Measurements from ENCODE around the gene TPRG1.

Gene TPRG1

DNA sequence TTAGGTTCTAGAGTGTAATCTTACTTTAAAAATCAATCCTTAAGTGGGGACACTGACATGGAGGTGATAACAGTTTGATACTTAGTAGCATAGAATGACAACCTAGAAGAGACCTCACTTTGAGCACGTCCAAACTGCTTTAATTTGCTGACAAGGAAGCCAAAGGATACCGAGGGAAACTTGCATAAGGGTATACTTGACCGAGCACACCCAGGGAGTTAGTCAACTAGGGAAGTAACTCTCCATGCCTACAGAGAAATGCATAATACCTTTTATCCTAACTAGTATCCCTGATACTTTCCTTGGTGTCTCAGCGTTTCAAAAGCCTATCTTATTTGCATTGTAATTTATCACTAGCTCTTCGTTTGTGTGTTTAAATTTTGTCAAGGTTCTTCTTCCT lies 5.5 kb upstream of the TPRG1 start:
- no peak for DNase-seq (ENCODE audit: low read depth)

DNA sequence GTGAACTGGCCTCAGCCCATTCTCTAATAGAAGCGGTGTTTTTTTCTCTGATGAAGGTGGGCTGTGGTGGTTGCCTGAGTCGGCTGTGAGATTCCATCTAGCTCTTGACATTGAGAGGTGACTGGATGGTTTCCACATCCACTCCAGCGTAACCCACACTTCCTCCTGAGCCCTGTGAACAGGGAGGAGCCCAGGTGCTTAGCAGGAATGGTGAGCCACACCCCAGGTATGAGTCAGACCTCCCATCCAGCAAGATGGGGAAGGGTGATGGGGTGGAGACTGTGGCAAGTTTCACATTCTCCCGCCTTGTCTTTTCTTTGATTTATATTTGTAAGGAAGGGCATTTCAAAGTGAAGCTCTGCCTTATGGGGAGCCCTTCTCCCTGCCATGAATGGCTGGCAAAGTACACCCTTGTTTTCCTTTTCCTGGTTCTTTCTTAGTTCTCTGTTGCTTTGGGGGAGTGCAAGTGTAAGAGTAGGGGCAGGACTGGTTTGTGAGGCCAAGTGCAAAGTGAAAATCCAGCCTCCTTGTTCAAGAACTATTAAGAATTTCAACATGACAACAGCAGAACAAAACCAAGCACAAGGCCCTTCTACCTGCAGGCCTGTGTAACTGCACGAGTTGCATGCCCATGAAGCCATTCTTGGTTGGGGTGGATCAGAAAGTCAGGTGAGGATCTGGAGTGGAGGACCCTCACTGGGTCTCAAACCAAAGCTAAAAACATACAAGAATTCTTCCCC lies 4.6 kb upstream of the TPRG1 start:
- DNase-seq (ENCODE audit: low read depth): no peak

GRCh38 chr3:189168711-189169110 lies 3.1 kb upstream of the TPRG1 start:
- no peak for DNase-seq (ENCODE audit: low read depth)

DNA sequence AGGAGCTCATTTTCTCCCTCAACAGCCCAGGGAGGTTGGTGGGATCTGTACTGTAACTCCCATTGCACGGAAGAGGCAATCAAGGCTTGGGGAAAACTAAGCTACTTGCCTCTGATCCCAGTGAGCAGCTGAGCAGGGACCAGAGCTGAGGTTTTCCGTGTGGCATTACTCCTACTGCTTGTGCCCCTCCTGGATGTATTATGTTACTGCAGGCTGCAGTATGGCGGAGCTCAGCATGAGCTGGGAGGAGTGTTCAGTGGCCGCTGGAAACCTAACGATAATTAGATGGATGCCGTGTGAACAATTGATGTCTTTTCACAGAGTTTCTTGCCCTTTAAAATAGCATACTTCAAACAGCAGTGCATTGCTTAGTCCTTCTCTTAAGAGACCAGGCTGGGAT lies 2.0 kb upstream of the TPRG1 start:
- no peak for DNase-seq (ENCODE audit: low read depth)

- no peak for DNase-seq (ENCODE audit: low read depth)
Measured at GRCh38 chr3:189170559-189170958, 1.2 kb upstream of the TPRG1 start.

- no peak for DNase-seq (ENCODE audit: low read depth)
Measured at GRCh38 chr3:189172668-189173419, 1.1 kb downstream of the TPRG1 start.

DNA sequence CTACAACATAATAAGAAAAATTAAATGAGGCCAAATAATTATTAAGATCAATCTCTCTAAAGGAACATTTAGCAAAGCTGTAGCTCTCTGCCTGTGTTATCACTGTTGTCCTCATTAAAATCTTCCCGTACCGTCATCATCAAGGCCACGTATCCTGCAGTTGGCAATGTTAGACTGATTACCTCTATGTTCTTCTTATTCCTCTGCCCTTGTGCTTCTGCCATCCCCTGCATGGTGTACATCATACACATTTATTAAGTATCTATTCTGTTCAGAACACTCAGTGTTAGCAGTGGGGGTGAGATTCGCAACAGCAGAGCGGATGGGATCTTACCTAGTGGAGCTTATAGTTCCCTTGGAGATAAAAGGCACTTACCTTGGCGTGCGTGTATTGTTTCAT lies 12.8 kb downstream of the TPRG1 start:
- no peak for DNase-seq (ENCODE audit: low read depth)

GRCh38 chr3:189186101-189186500 lies 14.3 kb downstream of the TPRG1 start:
- DNase-seq (ENCODE audit: low read depth): no peak

DNA sequence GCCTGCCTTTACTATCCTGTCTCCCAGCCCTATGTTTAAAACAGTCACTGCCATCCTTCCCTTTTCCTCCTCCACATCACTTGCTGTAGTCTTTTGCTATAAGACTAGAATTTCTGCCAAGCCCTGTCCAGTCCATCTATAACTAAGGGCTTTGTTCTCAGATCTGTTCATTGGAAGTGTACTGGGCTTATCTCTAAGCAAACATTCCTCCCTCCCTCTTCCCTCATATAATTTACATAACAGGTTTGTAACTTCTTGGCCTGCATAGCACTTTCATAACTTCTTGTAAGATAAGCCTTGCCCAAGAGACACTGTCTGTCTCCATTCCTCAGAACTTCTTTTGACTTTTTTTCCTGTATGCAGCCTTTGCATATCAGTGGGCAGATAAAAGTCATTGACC lies 16.7 kb downstream of the TPRG1 start:
- no peak for DNase-seq (ENCODE audit: low read depth)

- DNase-seq (ENCODE audit: low read depth): no peak
Measured at GRCh38 chr3:189192725-189193124, 21.0 kb downstream of the TPRG1 start.

DNA sequence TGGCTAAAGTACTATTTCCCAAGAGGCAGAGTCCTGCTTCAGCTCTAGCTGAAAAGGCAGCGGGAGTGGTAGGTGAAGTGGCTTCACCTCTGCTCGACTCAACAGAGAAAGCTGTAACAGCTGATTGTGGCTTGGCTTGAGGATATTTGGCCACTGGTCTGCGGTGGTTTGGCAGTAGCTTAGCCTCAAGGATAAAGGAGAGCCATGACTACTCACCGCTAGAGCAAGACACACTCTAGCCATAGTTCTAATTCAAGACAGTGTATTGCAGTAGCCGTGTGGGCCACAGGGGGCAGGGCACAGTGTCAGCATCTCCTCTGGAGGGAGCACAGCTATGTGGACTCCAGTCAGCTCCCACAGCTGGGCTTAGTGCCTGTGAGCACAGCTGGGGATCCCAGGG lies 23.5 kb downstream of the TPRG1 start:
- no peak for DNase-seq (ENCODE audit: low read depth)

- DNase-seq (ENCODE audit: low read depth): no peak
Measured at GRCh38 chr3:189202106-189202505, 30.3 kb downstream of the TPRG1 start.

DNA sequence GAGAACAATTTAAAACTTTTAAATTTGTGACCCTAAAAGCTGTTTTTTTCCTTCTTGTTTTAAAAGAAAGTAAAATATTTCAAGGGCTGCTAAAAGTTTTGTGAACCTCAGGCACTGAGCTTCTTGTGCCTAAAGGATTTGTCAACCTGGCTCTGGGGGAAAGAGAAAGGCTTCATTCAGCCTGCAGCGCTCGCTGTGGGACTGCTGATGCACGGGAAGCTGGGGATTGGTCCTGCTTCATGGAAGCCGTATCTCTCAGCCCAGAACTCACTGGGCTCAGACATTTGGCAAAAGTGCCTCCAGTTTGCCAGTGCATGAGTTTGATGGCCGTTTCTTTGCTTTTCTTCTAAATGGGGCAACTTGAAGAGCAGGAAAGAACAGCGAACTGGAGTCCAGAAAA lies 30.8 kb downstream of the TPRG1 start:
- no peak for DNase-seq (ENCODE audit: low read depth)

DNA sequence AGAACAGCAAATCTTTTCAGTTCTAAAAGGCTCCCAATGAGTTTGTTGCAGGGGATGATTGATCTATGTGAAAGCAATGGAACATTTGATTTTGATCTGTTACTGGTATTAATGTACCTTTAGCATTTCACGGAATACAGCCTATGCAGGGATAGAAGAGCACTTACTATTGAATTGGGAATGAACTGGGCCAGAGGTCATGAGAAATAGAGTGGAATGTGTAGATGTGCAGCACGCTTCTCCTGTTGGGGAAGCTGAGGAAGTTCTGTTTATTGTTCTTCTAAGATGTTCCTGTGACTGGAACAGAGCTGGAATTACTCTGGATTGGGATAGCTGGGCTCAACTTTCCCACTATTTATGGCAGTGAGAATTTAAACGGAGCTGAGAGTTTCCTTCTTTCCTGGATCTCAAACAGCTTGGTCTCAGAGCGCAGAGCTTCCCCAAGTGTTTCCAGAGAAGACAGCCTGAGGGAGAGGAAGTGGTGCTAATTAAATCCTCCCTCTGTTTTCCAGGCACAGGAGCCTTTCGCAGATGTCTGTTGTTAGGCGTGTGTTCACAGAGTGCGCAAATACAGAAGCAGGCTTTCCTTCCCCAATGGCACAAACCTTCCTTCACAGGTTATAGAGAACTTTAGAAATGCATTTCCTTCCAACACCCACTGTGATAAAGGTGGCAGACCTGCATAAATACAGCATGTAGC lies 32.5 kb downstream of the TPRG1 start:
- no peak for DNase-seq (ENCODE audit: low read depth)

- DNase-seq (ENCODE audit: low read depth): no peak
Measured at GRCh38 chr3:189204937-189205336, 33.2 kb downstream of the TPRG1 start.

GRCh38 chr3:189210251-189210770 lies 38.5 kb downstream of the TPRG1 start:
- DNase-seq (ENCODE audit: low read depth): no peak

DNA sequence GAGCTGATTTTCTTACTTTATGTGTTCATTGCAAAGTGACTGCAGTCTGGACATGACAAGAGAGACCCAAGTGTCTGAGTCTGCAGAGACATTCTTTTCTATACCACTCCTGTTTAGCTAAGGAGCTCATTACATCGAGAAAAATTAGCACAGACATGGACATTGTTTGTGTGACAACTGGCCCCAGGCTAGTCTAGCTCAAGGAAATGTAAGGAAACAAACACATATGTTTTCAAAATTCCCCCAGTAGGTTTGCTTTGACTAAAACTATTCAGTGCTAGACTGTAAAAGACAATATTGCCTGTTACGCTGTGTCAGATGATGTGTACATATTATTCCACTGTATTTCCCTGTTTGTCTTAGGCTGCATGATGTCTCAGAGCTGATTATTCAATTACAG lies 40.9 kb downstream of the TPRG1 start:
- no peak for DNase-seq (ENCODE audit: low read depth)

- no peak for DNase-seq (ENCODE audit: low read depth)
Measured at GRCh38 chr3:189214651-189215050, 42.9 kb downstream of the TPRG1 start.

- DNase-seq (ENCODE audit: low read depth): no peak
Measured at GRCh38 chr3:189222927-189223636, 51.3 kb downstream of the TPRG1 start.

DNA sequence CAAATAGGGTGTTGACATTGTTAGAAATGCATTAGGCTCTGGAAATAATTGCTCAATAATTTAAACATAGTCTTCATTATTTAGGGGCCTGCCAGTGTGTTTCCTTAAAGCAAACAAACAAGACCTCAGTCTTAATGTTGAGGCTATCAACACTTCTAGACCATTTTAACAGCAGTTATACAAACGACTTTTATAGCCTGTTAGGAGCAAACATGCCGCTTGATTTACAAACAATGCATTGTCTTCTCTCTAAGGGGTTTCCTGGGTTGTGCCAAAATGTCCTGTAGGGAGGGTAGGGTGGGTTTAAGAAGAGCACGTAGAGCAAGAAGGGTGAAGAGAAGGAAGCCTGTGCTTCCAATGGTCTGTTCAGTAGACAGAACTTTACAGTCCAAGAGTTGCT lies 53.7 kb downstream of the TPRG1 start:
- no peak for DNase-seq (ENCODE audit: low read depth)

DNA sequence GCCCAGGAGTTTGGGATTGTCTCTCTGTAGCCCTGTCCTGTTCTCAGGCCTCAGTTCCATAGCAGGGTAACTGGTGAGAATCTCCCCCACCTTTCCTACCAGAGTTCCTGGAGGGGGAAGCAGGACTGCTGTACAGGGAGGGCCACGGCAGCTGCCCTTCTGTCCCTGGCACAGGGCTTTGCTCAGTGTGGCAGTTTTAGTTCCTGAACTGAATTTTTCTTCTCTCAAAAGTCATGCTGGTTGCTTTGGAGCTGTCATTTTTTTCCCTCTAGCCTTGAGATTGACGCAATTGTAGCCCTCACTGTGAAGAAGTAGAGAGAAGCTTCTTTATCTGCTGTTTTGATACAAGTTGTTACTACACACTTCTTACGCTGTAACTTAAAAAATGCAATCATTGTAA lies 55.5 kb downstream of the TPRG1 start:
- no peak for DNase-seq (ENCODE audit: low read depth)

DNA sequence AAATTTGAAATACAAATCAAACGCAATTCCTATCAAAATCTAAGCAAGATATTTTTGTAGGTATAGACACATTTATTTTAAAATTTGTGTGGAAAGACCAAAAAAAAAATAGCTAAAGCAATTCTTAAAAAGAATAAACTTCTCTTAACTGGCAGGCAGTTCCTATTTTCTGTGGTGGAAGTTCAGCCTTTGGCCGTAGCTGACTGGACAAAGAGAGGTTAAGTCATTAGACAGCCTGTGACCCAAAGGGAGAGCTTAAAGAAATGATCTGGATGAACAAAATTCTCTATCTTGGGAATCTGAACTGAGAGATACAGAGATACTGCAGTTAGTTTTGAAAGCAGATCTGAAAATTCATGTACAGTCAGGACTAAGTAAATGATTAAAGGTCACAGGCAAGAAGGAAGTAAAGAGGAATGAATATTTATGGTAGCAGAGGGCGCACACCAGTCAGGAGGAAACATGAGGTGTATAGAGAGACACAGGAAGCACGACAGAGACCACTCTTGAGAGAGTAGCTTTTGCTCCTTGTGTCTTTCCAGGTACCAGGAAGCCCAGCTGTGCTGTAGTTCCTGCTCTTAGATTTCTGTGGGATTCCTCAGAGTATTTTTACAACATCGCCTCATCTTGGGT lies 57.5 kb downstream of the TPRG1 start:
- DNase-seq (ENCODE audit: low read depth): no peak

All from GM04503 (cell line).